ENCODE results near the gene TBCD.

DNA sequence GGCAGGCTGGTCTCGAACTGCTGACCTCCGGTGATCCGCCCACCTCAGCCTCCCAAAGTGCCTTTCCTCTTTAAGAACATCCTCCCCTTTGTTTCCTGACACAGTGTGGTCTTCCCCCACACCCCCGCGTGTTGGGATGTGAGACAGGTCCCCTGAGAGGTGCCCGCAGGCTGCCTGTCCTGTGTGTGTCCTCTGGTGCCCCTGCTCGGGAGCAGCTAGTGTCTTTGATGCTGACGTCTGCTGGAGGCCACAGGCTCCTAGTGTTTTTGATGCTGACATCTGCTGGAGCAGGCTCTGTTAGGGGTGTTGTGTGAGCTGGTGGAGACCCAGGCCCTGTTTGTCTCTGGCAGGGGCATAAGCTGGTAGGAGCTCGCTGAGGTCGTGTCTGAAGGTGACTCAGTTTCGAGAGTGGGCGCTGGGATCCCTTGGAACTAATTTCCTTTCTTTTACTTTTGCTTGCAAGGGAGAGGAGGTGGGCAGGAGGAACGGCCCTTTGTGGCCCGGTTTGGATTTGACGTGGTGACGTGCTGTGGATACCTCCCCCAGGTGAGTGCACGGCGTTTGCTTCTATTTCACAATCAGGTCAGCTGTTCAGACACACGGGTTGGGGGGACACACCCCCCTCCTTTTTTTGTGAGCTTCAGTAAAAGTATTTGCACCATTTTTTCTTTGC is 29.4 kb upstream of the TBCD start:
- TF ChIP-seq EZH2phosphoT487 (IDR thresholded peaks at IDR 0.05; ENCODE audit: insufficient read depth, low read depth) = no peak
- TF ChIP-seq EZH2 (IDR thresholded peaks at IDR 0.05; ENCODE audit: insufficient read depth, poor library complexity, severe bottlenecking) = no peak
